HEK293 (cell line): ENCODE measurements around the gene METTL23.

Experiments
- FEZF1 ChIP-seq: fragments of 450-650 bp; formaldehyde crosslinking; IDR thresholded peaks from 2 replicates; pipeline ENCODE4 v1.5.1; 2016; ENCODE audit warnings: missing biosample characterization, missing genetic modification characterization
- OVOL3 ChIP-seq: fragments of 450-650 bp; formaldehyde crosslinking; IDR thresholded peaks from 2 replicates; pipeline ENCODE4 v1.5.1; 2016; ENCODE audit warnings: missing biosample characterization, missing genetic modification characterization
- SCRT1 ChIP-seq: fragments of 450-650 bp; formaldehyde crosslinking; IDR thresholded peaks from 2 replicates; pipeline ENCODE4 v1.5.1; 2016; ENCODE audit warnings: missing biosample characterization, missing genetic modification characterization, borderline replicate concordance
- ZBTB8A ChIP-seq: fragments of 450-650 bp; formaldehyde crosslinking; IDR thresholded peaks from 2 replicates; pipeline ENCODE4 v1.5.1; 2016; ENCODE audit warnings: missing biosample characterization, missing genetic modification characterization
- ZEB2 ChIP-seq: fragments of 450-650 bp; formaldehyde crosslinking; IDR thresholded peaks from 2 replicates; pipeline ENCODE4 v1.5.1; 2016; ENCODE audit warnings: missing biosample characterization, missing genetic modification characterization
- ZNF2 ChIP-seq: fragments of 450-650 bp; formaldehyde crosslinking; IDR thresholded peaks from 2 replicates; pipeline ENCODE4 v1.5.1; 2016; ENCODE audit warnings: missing biosample characterization, missing genetic modification characterization
- ZNF214 ChIP-seq: fragments of 450-650 bp; formaldehyde crosslinking; IDR thresholded peaks from 2 replicates; pipeline ENCODE4 v1.5.1; 2017; ENCODE audit warnings: missing biosample characterization, mild to moderate bottlenecking, missing genetic modification characterization, borderline replicate concordance
- ZNF24 ChIP-seq: fragments of 450-650 bp; formaldehyde crosslinking; IDR thresholded peaks from 2 replicates; pipeline ENCODE4 v1.5.1; 2016; ENCODE audit warnings: missing biosample characterization, missing genetic modification characterization
- ZNF324 ChIP-seq: fragments of 450-650 bp; formaldehyde crosslinking; IDR thresholded peaks from 2 replicates; pipeline ENCODE4 v1.5.1; 2016; ENCODE audit warnings: missing biosample characterization, missing genetic modification characterization
- ZNF341 ChIP-seq: fragments of 450-650 bp; formaldehyde crosslinking; IDR thresholded peaks from 2 replicates; pipeline ENCODE4; 2016; ENCODE audit warnings: low read depth, missing biosample characterization, missing genetic modification characterization
- ZNF391 ChIP-seq: fragments of 450-650 bp; formaldehyde crosslinking; IDR thresholded peaks from 2 replicates; pipeline ENCODE4 v1.5.1; 2016; ENCODE audit warnings: low read depth, missing biosample characterization, missing genetic modification characterization, borderline replicate concordance
- ZNF514 ChIP-seq: fragments of 450-650 bp; formaldehyde crosslinking; IDR thresholded peaks from 2 replicates; pipeline ENCODE4 v1.5.1; 2016; ENCODE audit warnings: missing biosample characterization, missing genetic modification characterization
- ZNF701 ChIP-seq: fragments of 450-650 bp; formaldehyde crosslinking; IDR thresholded peaks from 2 replicates; pipeline ENCODE4 v1.5.1; 2016; ENCODE audit warnings: missing biosample characterization, missing genetic modification characterization
- ZNF76 ChIP-seq: fragments of 450-650 bp; formaldehyde crosslinking; IDR thresholded peaks from 2 replicates; pipeline ENCODE4; 2016; ENCODE audit warnings: low read depth, missing biosample characterization, missing genetic modification characterization, borderline replicate concordance
- ZSCAN30 ChIP-seq: fragments of 450-650 bp; IDR thresholded peaks from 2 replicates; pipeline ENCODE4 v1.5.1; 2018; ENCODE audit warnings: missing biosample characterization, mild to moderate bottlenecking, missing genetic modification characterization, moderate library complexity
- ZXDB ChIP-seq: fragments of 450-650 bp; formaldehyde crosslinking; IDR thresholded peaks from 2 replicates; pipeline ENCODE4 v1.5.1; 2016; ENCODE audit warnings: missing biosample characterization, missing genetic modification characterization
- TF ChIP-seq, protein P1 (sequence below): fragments of 450-650 bp; formaldehyde crosslinking; IDR thresholded peaks from 2 replicates; pipeline ENCODE4 v1.5.1; 2017; ENCODE audit warnings: missing biosample characterization, mild to moderate bottlenecking, missing genetic modification characterization, moderate library complexity
- TF ChIP-seq, protein P2 (sequence below): fragments of 450-650 bp; formaldehyde crosslinking; conservative IDR thresholded peaks from 2 replicates; pipeline ENCODE4 v1.5.1; 2016; ENCODE audit warnings: low read depth, missing biosample characterization, missing genetic modification characterization
- TF ChIP-seq, protein P3 (sequence below): fragments of 450-650 bp; formaldehyde crosslinking; IDR thresholded peaks from 2 replicates; pipeline ENCODE4 v1.5.1; 2017; ENCODE audit warnings: missing biosample characterization, missing genetic modification characterization
- TF ChIP-seq, protein P4 (sequence below): fragments of 450-650 bp; formaldehyde crosslinking; IDR thresholded peaks from 2 replicates; pipeline ENCODE4 v1.5.1; 2016; ENCODE audit warnings: missing biosample characterization, missing genetic modification characterization
- TF ChIP-seq, protein P5 (sequence below): fragments of 450-650 bp; formaldehyde crosslinking; IDR thresholded peaks from 2 replicates; pipeline ENCODE4 v1.5.1; 2017; ENCODE audit warnings: missing biosample characterization, missing genetic modification characterization
- TF ChIP-seq, protein P6 (sequence below): fragments of 450-650 bp; formaldehyde crosslinking; IDR thresholded peaks from 2 replicates; pipeline ENCODE4 v1.5.1; 2017; ENCODE audit warnings: missing biosample characterization, missing genetic modification characterization
- TF ChIP-seq, protein P7 (sequence below): fragments of 450-650 bp; formaldehyde crosslinking; IDR thresholded peaks from 2 replicates; pipeline ENCODE4 v1.5.1; 2016; ENCODE audit warnings: missing biosample characterization, missing genetic modification characterization
- TF ChIP-seq, protein P8 (sequence below): fragments of 450-650 bp; IDR thresholded peaks from 2 replicates; pipeline ENCODE4 v1.5.1; 2018; ENCODE audit warnings: missing biosample characterization, mild to moderate bottlenecking, missing genetic modification characterization

The METTL23 gene

DNA sequence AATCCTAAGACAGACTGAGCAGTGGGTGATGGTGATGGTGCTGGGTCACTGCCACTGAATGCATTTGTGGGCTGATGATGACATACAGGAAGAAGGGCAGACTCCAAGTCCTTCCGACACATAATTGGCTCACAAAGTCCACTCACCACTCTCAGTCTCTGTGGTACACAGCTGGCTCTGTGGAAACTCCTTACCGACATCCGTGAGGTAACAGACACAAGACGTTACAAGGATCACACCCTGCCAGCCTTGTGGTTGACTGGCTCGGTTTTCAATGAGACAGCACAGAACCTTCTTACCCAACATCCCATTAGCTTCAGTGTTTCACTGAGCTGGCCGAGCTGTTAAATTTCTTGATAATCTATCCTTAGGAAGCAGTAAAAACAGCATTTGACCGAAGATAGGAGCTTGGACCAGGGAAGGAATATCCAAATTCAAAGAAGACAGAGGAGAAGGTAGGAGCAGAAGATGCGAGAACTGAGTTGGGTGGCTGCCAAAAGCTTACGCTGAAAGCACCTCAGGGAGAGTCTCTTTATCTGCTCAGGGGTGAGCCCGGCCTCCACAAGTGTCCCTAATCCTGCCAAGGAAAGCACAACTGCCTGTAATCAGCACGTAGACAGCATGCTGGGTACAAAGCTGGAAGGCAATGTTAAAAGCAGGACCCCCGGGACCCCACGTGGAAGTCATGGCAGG is 10.3 kb upstream of the METTL23 start (continued):
- TF ChIP-seq FEZF1 (tag by site-specific recombination) = no peak
- TF ChIP-seq ZXDB (tag by site-specific recombination) = peak; percentile 22; the same call in 1 of the 2 replicates
- TF ChIP-seq, protein P1, sequence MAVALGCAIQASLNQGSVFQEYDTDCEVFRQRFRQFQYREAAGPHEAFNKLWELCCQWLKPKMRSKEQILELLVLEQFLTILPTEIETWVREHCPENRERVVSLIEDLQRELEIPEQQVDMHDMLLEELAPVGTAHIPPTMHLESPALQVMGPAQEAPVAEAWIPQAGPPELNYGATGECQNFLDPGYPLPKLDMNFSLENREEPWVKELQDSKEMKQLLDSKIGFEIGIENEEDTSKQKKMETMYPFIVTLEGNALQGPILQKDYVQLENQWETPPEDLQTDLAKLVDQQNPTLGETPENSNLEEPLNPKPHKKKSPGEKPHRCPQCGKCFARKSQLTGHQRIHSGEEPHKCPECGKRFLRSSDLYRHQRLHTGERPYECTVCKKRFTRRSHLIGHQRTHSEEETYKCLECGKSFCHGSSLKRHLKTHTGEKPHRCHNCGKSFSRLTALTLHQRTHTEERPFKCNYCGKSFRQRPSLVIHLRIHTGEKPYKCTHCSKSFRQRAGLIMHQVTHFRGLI (tag by site-specific recombination) = no peak
- peak; percentile 47; the same call in 1 of the 2 replicates for TF ChIP-seq ZBTB8A
- no peak for TF ChIP-seq ZNF391 (tag by site-specific recombination)
- no peak for TF ChIP-seq ZNF76 (tag by site-specific recombination)
- TF ChIP-seq, protein P2, sequence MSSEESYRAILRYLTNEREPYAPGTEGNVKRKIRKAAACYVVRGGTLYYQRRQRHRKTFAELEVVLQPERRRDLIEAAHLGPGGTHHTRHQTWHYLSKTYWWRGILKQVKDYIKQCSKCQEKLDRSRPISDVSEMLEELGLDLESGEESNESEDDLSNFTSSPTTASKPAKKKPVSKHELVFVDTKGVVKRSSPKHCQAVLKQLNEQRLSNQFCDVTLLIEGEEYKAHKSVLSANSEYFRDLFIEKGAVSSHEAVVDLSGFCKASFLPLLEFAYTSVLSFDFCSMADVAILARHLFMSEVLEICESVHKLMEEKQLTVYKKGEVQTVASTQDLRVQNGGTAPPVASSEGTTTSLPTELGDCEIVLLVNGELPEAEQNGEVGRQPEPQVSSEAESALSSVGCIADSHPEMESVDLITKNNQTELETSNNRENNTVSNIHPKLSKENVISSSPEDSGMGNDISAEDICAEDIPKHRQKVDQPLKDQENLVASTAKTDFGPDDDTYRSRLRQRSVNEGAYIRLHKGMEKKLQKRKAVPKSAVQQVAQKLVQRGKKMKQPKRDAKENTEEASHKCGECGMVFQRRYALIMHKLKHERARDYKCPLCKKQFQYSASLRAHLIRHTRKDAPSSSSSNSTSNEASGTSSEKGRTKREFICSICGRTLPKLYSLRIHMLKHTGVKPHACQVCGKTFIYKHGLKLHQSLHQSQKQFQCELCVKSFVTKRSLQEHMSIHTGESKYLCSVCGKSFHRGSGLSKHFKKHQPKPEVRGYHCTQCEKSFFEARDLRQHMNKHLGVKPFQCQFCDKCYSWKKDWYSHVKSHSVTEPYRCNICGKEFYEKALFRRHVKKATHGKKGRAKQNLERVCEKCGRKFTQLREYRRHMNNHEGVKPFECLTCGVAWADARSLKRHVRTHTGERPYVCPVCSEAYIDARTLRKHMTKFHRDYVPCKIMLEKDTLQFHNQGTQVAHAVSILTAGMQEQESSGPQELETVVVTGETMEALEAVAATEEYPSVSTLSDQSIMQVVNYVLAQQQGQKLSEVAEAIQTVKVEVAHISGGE = no peak
- TF ChIP-seq, protein P3, sequence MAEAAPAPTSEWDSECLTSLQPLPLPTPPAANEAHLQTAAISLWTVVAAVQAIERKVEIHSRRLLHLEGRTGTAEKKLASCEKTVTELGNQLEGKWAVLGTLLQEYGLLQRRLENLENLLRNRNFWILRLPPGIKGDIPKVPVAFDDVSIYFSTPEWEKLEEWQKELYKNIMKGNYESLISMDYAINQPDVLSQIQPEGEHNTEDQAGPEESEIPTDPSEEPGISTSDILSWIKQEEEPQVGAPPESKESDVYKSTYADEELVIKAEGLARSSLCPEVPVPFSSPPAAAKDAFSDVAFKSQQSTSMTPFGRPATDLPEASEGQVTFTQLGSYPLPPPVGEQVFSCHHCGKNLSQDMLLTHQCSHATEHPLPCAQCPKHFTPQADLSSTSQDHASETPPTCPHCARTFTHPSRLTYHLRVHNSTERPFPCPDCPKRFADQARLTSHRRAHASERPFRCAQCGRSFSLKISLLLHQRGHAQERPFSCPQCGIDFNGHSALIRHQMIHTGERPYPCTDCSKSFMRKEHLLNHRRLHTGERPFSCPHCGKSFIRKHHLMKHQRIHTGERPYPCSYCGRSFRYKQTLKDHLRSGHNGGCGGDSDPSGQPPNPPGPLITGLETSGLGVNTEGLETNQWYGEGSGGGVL = no peak
- TF ChIP-seq ZEB2 (tag by site-specific recombination) = peak; percentile 61
- TF ChIP-seq ZNF2 = 0 out of 2 replicates have a peak, but pooled peaks have one; percentile 40
- 0 out of 2 replicates have a peak, but pooled peaks have one; percentile 32 for TF ChIP-seq ZNF24 (tag by site-specific recombination)
- TF ChIP-seq ZSCAN30 (tag by site-specific recombination) = peak; percentile 53
- TF ChIP-seq SCRT1 (tag by site-specific recombination) = peak; percentile 88
- TF ChIP-seq OVOL3 = no peak
- no peak for TF ChIP-seq ZNF214 (tag by site-specific recombination)
- no peak for TF ChIP-seq ZNF701
- no peak for TF ChIP-seq ZNF324 (tag by site-specific recombination)
- TF ChIP-seq, protein P4, sequence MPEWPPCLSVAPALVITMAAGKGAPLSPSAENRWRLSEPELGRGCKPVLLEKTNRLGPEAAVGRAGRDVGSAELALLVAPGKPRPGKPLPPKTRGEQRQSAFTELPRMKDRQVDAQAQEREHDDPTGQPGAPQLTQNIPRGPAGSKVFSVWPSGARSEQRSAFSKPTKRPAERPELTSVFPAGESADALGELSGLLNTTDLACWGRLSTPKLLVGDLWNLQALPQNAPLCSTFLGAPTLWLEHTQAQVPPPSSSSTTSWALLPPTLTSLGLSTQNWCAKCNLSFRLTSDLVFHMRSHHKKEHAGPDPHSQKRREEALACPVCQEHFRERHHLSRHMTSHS (tag by site-specific recombination) = no peak
- TF ChIP-seq ZNF514 (tag by site-specific recombination) = no peak
- TF ChIP-seq, protein P5, sequence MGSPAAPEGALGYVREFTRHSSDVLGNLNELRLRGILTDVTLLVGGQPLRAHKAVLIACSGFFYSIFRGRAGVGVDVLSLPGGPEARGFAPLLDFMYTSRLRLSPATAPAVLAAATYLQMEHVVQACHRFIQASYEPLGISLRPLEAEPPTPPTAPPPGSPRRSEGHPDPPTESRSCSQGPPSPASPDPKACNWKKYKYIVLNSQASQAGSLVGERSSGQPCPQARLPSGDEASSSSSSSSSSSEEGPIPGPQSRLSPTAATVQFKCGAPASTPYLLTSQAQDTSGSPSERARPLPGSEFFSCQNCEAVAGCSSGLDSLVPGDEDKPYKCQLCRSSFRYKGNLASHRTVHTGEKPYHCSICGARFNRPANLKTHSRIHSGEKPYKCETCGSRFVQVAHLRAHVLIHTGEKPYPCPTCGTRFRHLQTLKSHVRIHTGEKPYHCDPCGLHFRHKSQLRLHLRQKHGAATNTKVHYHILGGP (tag by site-specific recombination) = no peak
- TF ChIP-seq, protein P6, sequence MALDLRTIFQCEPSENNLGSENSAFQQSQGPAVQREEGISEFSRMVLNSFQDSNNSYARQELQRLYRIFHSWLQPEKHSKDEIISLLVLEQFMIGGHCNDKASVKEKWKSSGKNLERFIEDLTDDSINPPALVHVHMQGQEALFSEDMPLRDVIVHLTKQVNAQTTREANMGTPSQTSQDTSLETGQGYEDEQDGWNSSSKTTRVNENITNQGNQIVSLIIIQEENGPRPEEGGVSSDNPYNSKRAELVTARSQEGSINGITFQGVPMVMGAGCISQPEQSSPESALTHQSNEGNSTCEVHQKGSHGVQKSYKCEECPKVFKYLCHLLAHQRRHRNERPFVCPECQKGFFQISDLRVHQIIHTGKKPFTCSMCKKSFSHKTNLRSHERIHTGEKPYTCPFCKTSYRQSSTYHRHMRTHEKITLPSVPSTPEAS = no peak
- TF ChIP-seq, protein P7, sequence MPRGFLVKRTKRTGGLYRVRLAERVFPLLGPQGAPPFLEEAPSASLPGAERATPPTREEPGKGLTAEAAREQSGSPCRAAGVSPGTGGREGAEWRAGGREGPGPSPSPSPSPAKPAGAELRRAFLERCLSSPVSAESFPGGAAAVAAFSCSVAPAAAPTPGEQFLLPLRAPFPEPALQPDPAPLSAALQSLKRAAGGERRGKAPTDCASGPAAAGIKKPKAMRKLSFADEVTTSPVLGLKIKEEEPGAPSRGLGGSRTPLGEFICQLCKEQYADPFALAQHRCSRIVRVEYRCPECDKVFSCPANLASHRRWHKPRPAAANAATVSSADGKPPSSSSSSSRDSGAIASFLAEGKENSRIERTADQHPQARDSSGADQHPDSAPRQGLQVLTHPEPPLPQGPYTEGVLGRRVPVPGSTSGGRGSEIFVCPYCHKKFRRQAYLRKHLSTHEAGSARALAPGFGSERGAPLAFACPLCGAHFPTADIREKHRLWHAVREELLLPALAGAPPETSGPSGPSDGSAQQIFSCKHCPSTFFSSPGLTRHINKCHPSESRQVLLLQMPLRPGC (tag by site-specific recombination) = 0 out of 2 replicates have a peak, but pooled peaks have one; percentile 12
- TF ChIP-seq, protein P8, sequence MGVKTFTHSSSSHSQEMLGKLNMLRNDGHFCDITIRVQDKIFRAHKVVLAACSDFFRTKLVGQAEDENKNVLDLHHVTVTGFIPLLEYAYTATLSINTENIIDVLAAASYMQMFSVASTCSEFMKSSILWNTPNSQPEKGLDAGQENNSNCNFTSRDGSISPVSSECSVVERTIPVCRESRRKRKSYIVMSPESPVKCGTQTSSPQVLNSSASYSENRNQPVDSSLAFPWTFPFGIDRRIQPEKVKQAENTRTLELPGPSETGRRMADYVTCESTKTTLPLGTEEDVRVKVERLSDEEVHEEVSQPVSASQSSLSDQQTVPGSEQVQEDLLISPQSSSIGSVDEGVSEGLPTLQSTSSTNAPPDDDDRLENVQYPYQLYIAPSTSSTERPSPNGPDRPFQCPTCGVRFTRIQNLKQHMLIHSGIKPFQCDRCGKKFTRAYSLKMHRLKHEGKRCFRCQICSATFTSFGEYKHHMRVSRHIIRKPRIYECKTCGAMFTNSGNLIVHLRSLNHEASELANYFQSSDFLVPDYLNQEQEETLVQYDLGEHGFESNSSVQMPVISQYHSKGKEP (tag by site-specific recombination) = no peak
- no peak for TF ChIP-seq ZNF341
